HEK293 (cell line): ENCODE results near the gene PAQR9.

ENCODE experiments used
- CTCF ChIA-PET: fragments of 350-600 bp; formaldehyde crosslinking; extraction: SDS; loops from one replicate; lab custom pipeline; 2021; ENCODE audit warnings: antibody characterized with exemption; lab: Yijun Ruan, JAX
- POLR2A ChIA-PET: fragments of 300-600 bp; formaldehyde crosslinking; extraction: SDS; loops from one replicate; lab custom pipeline; 2020; ENCODE audit warnings: antibody characterized with exemption, inconsistent platforms; lab: Yijun Ruan, JAX
- H3K27ac ChIP-seq: fragments of 200-500 bp; sonication (Bioruptor generic); 2 replicates; pipeline ENCODE4 v1.5.1; 2014; ENCODE audit warnings: low read depth, low read length, control low read depth, inconsistent platforms; ENCODE audit errors: extremely low read depth
- H3K36me3 ChIP-seq, 2 experiments: fragments of 200-500 bp in 1 of 2; sonication (Bioruptor generic) in 1 of 2; 1 replicate in 1 of 2; 2 replicates in 1 of 2; pipeline ENCODE4 v1.5.1; 2014 to 2017; ENCODE audit warnings: inconsistent platforms in 2 of 2, low read length in 2 of 2; ENCODE audit not compliant: control insufficient read depth in 2 of 2, insufficient read depth in 1 of 2
- H3K4me1 ChIP-seq: fragments of 200-500 bp; sonication (Bioruptor generic); 2 replicates; pipeline ENCODE4 v1.5.1; 2014; ENCODE audit warnings: mild to moderate bottlenecking, low read length, inconsistent platforms; ENCODE audit not compliant: control insufficient read depth, insufficient read depth
- H3K4me3 ChIP-seq: 2 replicates; pipeline ENCODE4 v1.5.1; 2011; ENCODE audit warnings: low read depth, mild to moderate bottlenecking, control low read depth, low read length, moderate library complexity
- H3K9me3 ChIP-seq: fragments of 200-500 bp; sonication (Bioruptor generic); 2 replicates; pipeline ENCODE4 v1.5.1; 2014; ENCODE audit warnings: low read depth, low read length, inconsistent platforms; ENCODE audit not compliant: control insufficient read depth, insufficient read depth
- GLIS2 ChIP-seq: fragments of 450-650 bp; formaldehyde crosslinking; IDR thresholded peaks from 2 replicates; pipeline ENCODE4 v1.5.1; 2016; ENCODE audit warnings: missing biosample characterization, missing genetic modification characterization
- IKZF3 ChIP-seq: fragments of 450-650 bp; IDR thresholded peaks from 2 replicates; pipeline ENCODE4 v1.5.0; 2018; ENCODE audit warnings: missing biosample characterization, mild to moderate bottlenecking, missing genetic modification characterization, moderate library complexity
- KLF16 ChIP-seq: fragments of 450-650 bp; formaldehyde crosslinking; IDR thresholded peaks from 2 replicates; pipeline ENCODE4 v1.5.1; 2017; ENCODE audit warnings: missing biosample characterization, missing genetic modification characterization
- KLF9 ChIP-seq: fragments of 450-650 bp; formaldehyde crosslinking; IDR thresholded peaks from 2 replicates; pipeline ENCODE4 v1.5.1; 2016; ENCODE audit warnings: missing biosample characterization, missing genetic modification characterization, low read depth
- MYNN ChIP-seq: fragments of 450-650 bp; formaldehyde crosslinking; IDR thresholded peaks from 2 replicates; pipeline ENCODE4 v1.5.1; 2016; ENCODE audit warnings: missing biosample characterization, missing genetic modification characterization, borderline replicate concordance
- PRDM6 ChIP-seq: fragments of 450-650 bp; formaldehyde crosslinking; IDR thresholded peaks from 2 replicates; pipeline ENCODE4 v1.5.1; 2017; ENCODE audit warnings: missing biosample characterization, missing genetic modification characterization
- ZBTB1 ChIP-seq: fragments of 450-650 bp; formaldehyde crosslinking; IDR thresholded peaks from 2 replicates; pipeline ENCODE4 v1.5.1; 2016; ENCODE audit warnings: missing biosample characterization, missing genetic modification characterization
- ZFHX2 ChIP-seq: fragments of 450-650 bp; formaldehyde crosslinking; conservative IDR thresholded peaks from 2 replicates; pipeline ENCODE4 v1.5.1; 2016; ENCODE audit warnings: missing biosample characterization, missing genetic modification characterization
- ZFP37 ChIP-seq: fragments of 450-650 bp; formaldehyde crosslinking; IDR thresholded peaks from 2 replicates; pipeline ENCODE4 v1.5.1; 2016; ENCODE audit warnings: missing biosample characterization, missing genetic modification characterization
- ZNF398 ChIP-seq: fragments of 450-650 bp; formaldehyde crosslinking; IDR thresholded peaks from 2 replicates; pipeline ENCODE4 v1.5.1; 2017; ENCODE audit warnings: missing biosample characterization, missing genetic modification characterization
- ZNF510 ChIP-seq: fragments of 450-650 bp; formaldehyde crosslinking; IDR thresholded peaks from 2 replicates; pipeline ENCODE4 v1.5.1; 2018; ENCODE audit warnings: mild to moderate bottlenecking, missing genetic modification characterization, missing biosample characterization; ENCODE audit not compliant: insufficient replicate concordance
- ZNF513 ChIP-seq: fragments of 450-650 bp; IDR thresholded peaks from 2 replicates; pipeline ENCODE4 v1.5.1; 2018; ENCODE audit warnings: missing biosample characterization, missing genetic modification characterization
- ZNF514 ChIP-seq: fragments of 450-650 bp; formaldehyde crosslinking; IDR thresholded peaks from 2 replicates; pipeline ENCODE4 v1.5.1; 2016; ENCODE audit warnings: missing biosample characterization, missing genetic modification characterization
- ZNF596 ChIP-seq: fragments of 450-650 bp; IDR thresholded peaks from 2 replicates; pipeline ENCODE4 v1.5.0; 2018; ENCODE audit warnings: missing biosample characterization, mild to moderate bottlenecking, missing genetic modification characterization, moderate library complexity
- ZNF677 ChIP-seq: fragments of 450-650 bp; IDR thresholded peaks from 2 replicates; pipeline ENCODE4 v1.5.0; 2018; ENCODE audit warnings: missing biosample characterization, mild to moderate bottlenecking, missing genetic modification characterization, moderate library complexity
- ZNF707 ChIP-seq: fragments of 450-650 bp; formaldehyde crosslinking; IDR thresholded peaks from 2 replicates; pipeline ENCODE4 v1.5.1; 2016; ENCODE audit warnings: missing biosample characterization, missing genetic modification characterization
- ZNF76 ChIP-seq: fragments of 450-650 bp; formaldehyde crosslinking; IDR thresholded peaks from 2 replicates; pipeline ENCODE4; 2016; ENCODE audit warnings: low read depth, missing biosample characterization, missing genetic modification characterization, borderline replicate concordance

The PAQR9 gene

GRCh38 chr3:142982038-142982773 lies 18.7 kb upstream of the PAQR9 start:
- no peak overlapping the region for H3K27ac ChIP-seq
- TF ChIP-seq ZNF398 (tag by site-specific recombination) (peak; percentile 82), ZNF76 (tag by site-specific recombination) (no peak), ZNF596 (peak; percentile 26; the same call in 1 of the 2 replicates)
- no peaks in the 10 kb centered on the region for H3K9me3 ChIP-seq
- H3K4me1 ChIP-seq = no peaks in the 10 kb centered on the region
- no peak overlapping the region for H3K4me3 ChIP-seq
- CTCF ChIA-PET = interaction anchor here (1.0 to 1.9 kb wide), 4 partner anchors 8 to 154 kb away, joined by 3 to 14 read pairs (median 4); no protein-coding TSS in a partner anchor
- H3K36me3 ChIP-seq = no peaks in the 10 kb centered on the region
- POLR2A ChIA-PET = no interaction called here

GRCh38 chr3:142981108-142981507 lies 17.6 kb upstream of the PAQR9 start:
- H3K36me3 ChIP-seq = no peaks in the 10 kb centered on the region
- ChIA-PET POLR2A (no interaction called here), CTCF (interaction anchor here (0.6 to 1.9 kb wide), 8 partner anchors 13 to 994 kb away, joined by 3 to 14 read pairs (median 4); no protein-coding TSS in a partner anchor)
- H3K9me3 ChIP-seq = no peaks in the 10 kb centered on the region
- H3K4me3 ChIP-seq = no peak overlapping the region
- H3K4me1 ChIP-seq = no peaks in the 10 kb centered on the region
- TF ChIP-seq MYNN (tag by site-specific recombination) (no peak), IKZF3 (tag by site-specific recombination) (no peak), GLIS2 (no peak), KLF9 (tag by site-specific recombination) (no peak), ZBTB1 (tag by site-specific recombination) (no peak)
- no peak overlapping the region for H3K27ac ChIP-seq

- no peaks in the 10 kb centered on the region for H3K4me1 ChIP-seq
- POLR2A ChIA-PET = no interaction called here
Observed at GRCh38 chr3:142977399-142977728, 13.9 kb upstream of the PAQR9 start.

More at GRCh38 chr3:142977399-142977728, 13.9 kb upstream of the PAQR9 start:
- TF ChIP-seq KLF16 (tag by site-specific recombination) (no peak), ZNF514 (tag by site-specific recombination) (no peak), PRDM6 (tag by site-specific recombination) (no peak), ZNF707 (tag by site-specific recombination) (no peak), ZFP37 (tag by site-specific recombination) (no peak), ZNF677 (no peak), ZNF510 (tag by site-specific recombination) (no peak), ZFHX2 (tag by site-specific recombination) (no peak), ZNF513 (no peak)
- CTCF ChIA-PET = interaction anchor here (0.6 to 1.8 kb wide), 3 partner anchors 10 to 851 kb away, joined by 4 to 9 read pairs (median 4); no protein-coding TSS in a partner anchor
- no peaks in the 10 kb centered on the region for H3K36me3 ChIP-seq
- no peak overlapping the region for H3K4me3 ChIP-seq
- H3K9me3 ChIP-seq = no peaks in the 10 kb centered on the region
- no peak overlapping the region for H3K27ac ChIP-seq
